ENCODE results near the gene HLTF. TPM values are rescaled to one million over a fixed set of nuclear protein-coding genes. Genes with fewer than 3 reads are reported as not detected.
"Not testable (repeated sequence)": the region's sequence is repeated elsewhere in the genome, so short reads cannot be mapped to it uniquely, and the experiment has no call there.

The HLTF gene
- total and polyA plus RNA-seq, 2 of the 13 experiments (the other 11 are each of a cell fraction or from before 2014, with no cell fraction given), result 12.0 to 22.9 TPM

DNA sequence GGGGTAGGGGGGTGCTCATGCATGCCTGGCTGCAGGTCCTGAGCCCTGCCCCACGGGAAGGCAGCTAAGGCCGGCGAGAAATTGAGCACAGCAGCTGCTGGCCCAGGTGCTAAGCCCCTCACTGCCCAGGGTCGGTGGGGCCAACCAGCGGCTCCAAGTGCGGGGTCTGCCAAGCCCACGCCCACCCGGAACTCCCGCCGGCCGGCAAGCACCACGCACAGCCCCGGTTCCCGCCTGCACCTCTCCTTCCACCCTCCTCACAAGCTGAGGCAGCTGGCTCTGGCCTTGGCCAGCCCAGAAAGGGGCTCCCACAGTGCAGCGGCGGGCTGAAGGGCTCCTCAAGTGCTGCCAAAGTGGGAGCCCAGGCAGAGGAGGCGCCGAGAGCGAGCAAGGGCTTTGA, 11.7 kb upstream of the HLTF start:
- H3K36me3 ChIP-seq (replicated peaks in 1 of 2; ENCODE audit: control insufficient read depth in 1 of 2, insufficient read depth in 2 of 2, low read length in 2 of 2); DNase-seq (ENCODE audit: low spot score); H3K27me3 ChIP-seq (ENCODE audit: control insufficient read depth in 1 of 2, insufficient read depth in 2 of 2, low read length in 2 of 2); CTCF ChIA-PET (ENCODE audit: low intra/inter-chr PET ratio, low total read pairs); H3K4me3 ChIP-seq (replicated peaks in 1 of 3; ENCODE audit: insufficient read depth in 1 of 3, low read depth in 2 of 3, low read length in 3 of 3); POLR2A ChIA-PET; FAIRE-seq; H3K9me3 ChIP-seq (ENCODE audit: low read length); H4K20me1 ChIP-seq (ENCODE audit: insufficient read depth, low read length); intact Hi-C loops (cut with micrococcal nuclease; ENCODE audit: unreplicated experiment); H2AFZ ChIP-seq (ENCODE audit: low read length); H3K79me2 ChIP-seq (ENCODE audit: insufficient read depth, low read length); H3K4me1 ChIP-seq (ENCODE audit: insufficient read depth, low read length); H3K27ac ChIP-seq (ENCODE audit: extremely low read length, insufficient read depth, low read length); in situ Hi-C loops (cut with HindIII; ENCODE audit: extremely low pct_ligation_motif_present, low pct_unique_long_range_greater_than_20kb); BruUV-seq (replicated peaks); H3K4me2 ChIP-seq (ENCODE audit: low read depth, low read length); H3K9ac ChIP-seq (ENCODE audit: insufficient read depth, low read depth, low read length): not testable (repeated sequence)
- peak; percentile 29; the same call in 1 of the 3 replicates for ATAC-seq
- WGBS (ENCODE audit: low lambda C conversion rate), result 76% methylated on average over 6 of the region's 19 CpGs
- TF ChIP-seq HNRNPK (IDR thresholded peaks at IDR 0.05; ENCODE audit: low read depth, low read length, poor library complexity, severe bottlenecking) (peak; percentile 86), ZNF850 (CRISPR knock-in tag; conservative IDR thresholded peaks at IDR 0.05) (0 out of 2 replicates have a peak, but pooled peaks have one; percentile 59), PCBP1 (IDR thresholded peaks at IDR 0.05; ENCODE audit: borderline replicate concordance, low read depth, low read length) (0 out of 2 replicates have a peak, but pooled peaks have one; percentile 71)

DNA sequence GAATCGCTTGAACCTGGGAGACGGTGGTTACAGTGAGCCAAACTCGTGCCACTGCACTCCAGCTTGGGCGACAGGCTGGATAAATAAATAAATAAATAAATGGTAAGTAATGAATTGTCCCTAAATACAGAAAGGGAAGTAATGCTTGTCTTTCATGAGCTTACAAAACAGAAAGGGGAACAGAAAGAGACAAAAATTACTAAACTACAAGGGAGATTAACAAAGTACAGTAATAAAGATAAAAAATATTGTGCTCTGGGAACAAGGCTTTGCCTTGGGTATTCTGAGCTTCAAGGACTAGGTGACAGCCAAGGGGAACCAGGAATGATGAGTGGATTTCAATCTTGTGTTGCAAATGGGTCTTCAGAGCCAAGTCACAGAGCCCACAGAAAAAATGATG, 9.2 kb upstream of the HLTF start:
- Histone ChIP-seq H3K4me3 (replicated peaks in 1 of 3; ENCODE audit: insufficient read depth in 1 of 3, low read depth in 2 of 3, low read length in 3 of 3) (no peak overlapping the region), H3K4me1 (ENCODE audit: insufficient read depth, low read length) (peaks cover 9% of the 10 kb centered on the region; the same call in 1 of the 2 replicates), H3K27me3 (ENCODE audit: control insufficient read depth in 1 of 2, insufficient read depth in 2 of 2, low read length in 2 of 2) (no peaks in the 10 kb centered on the region; a peak in 1 of 5 replicates), H2AFZ (ENCODE audit: low read length) (no peak overlapping the region), H3K9ac (ENCODE audit: insufficient read depth, low read depth, low read length) (no peak overlapping the region), H3K36me3 (replicated peaks in 1 of 2; ENCODE audit: control insufficient read depth in 1 of 2, insufficient read depth in 2 of 2, low read length in 2 of 2) (no peaks in the 10 kb centered on the region), H3K4me2 (ENCODE audit: low read depth, low read length) (no peak overlapping the region), H3K27ac (ENCODE audit: extremely low read length, insufficient read depth, low read length) (no peak overlapping the region), H3K79me2 (ENCODE audit: insufficient read depth, low read length) (no peaks in the 10 kb centered on the region), H4K20me1 (ENCODE audit: insufficient read depth, low read length) (no peaks in the 10 kb centered on the region), H3K9me3 (ENCODE audit: low read length) (no peaks in the 10 kb centered on the region)
- in situ Hi-C loops (cut with HindIII; ENCODE audit: extremely low pct_ligation_motif_present, low pct_unique_long_range_greater_than_20kb) (no loop called here), intact Hi-C loops (cut with micrococcal nuclease; ENCODE audit: unreplicated experiment) (no loop called here)
- WGBS (ENCODE audit: low lambda C conversion rate), result 62% methylated on average over 4 of the region's 4 CpGs
- DNase-seq (ENCODE audit: low spot score) (no peak), ATAC-seq (no peak), FAIRE-seq (no peak)
- POLR2A ChIA-PET, result no interaction called here
- CTCF ChIA-PET (ENCODE audit: low intra/inter-chr PET ratio, low total read pairs), result no interaction called here
- BruUV-seq (replicated peaks), result no TSS peak
- TF ChIP-seq, protein P1, sequence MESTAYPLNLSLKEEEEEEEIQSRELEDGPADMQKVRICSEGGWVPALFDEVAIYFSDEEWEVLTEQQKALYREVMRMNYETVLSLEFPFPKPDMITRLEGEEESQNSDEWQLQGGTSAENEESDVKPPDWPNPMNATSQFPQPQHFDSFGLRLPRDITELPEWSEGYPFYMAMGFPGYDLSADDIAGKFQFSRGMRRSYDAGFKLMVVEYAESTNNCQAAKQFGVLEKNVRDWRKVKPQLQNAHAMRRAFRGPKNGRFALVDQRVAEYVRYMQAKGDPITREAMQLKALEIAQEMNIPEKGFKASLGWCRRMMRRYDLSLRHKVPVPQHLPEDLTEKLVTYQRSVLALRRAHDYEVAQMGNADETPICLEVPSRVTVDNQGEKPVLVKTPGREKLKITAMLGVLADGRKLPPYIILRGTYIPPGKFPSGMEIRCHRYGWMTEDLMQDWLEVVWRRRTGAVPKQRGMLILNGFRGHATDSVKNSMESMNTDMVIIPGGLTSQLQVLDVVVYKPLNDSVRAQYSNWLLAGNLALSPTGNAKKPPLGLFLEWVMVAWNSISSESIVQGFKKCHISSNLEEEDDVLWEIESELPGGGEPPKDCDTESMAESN (CRISPR knock-in tag; conservative IDR thresholded peaks at IDR 0.05), result no peak
- TF ChIP-seq ZNF224 (CRISPR knock-in tag; IDR thresholded peaks at IDR 0.05) (no peak), HNF4A (CRISPR knock-in tag; IDR thresholded peaks at IDR 0.05) (no peak)
